Measurements from ENCODE around the gene TMCC2. TPM values are rescaled to one million over a fixed set of nuclear protein-coding genes. Genes with fewer than 3 reads are reported as not detected.
A peak's percentile ranks its signal among the peaks of the same experiment; 100 is the strongest.

Gene TMCC2
- polyA plus RNA-seq, 3 donors = 0.16 to 0.27 TPM; not detected in 1

DNA sequence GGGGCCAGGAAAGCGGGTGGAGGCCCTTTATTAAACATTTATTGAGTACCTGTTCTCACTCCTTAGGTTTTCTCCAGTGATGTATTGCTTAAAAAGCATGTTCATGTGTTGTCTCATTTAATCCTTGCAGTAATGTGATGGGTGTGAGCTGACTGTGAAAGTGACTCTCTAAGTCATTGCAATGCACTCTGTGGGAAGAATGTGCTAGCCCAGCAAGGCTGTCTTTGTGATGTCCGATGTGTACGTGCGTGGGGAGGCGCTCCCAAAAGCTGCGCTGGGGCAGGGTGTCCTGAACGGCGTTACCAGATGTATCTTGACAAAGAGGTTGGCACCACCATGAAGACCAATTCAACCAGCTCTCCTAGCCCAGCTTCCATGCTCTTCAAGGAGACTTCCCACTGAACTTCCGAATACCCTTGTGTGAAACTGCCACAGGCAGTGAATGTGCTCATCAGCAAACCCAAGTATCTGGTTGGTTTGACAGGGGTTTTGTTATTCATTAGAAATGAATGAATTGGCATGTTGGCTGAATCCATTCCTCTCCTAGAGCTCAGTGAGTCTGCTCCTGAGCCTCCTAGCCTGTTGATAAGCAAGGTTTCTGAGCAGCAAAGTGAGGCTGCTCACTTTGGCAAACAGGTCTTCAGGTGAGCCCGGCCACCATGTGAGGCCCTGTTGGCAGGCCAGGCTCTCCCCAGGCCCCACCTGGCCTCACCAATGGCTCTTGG, 65.8 kb downstream of the TMCC2 start:
- Histone ChIP-seq H3K9ac (ENCODE audit: insufficient read depth, low read length, poor library complexity, severe bottlenecking) (no peak overlapping the region), H3K27ac (ENCODE audit: low read depth in 1 of 2, low read length in 2 of 2) (no peak overlapping the region), H3K4me2 (replicated peaks; ENCODE audit: extremely low read depth, low read length, poor library complexity, severe bottlenecking) (no peak overlapping the region), H3K9me3 (replicated peaks in 1 of 2; ENCODE audit: control insufficient read depth in 1 of 2, insufficient read depth in 1 of 2, low read length in 2 of 2) (no peaks in the 10 kb centered on the region), H3K36me3 (replicated peaks in 1 of 2; ENCODE audit: control insufficient read depth in 1 of 2, insufficient read depth in 2 of 2, low read length in 2 of 2) (no peaks in the 10 kb centered on the region), H3K27me3 (ENCODE audit: control insufficient read depth in 2 of 2, insufficient read depth in 2 of 2, low read length in 2 of 2) (no peaks in the 10 kb centered on the region), H2AFZ (ENCODE audit: insufficient read depth, low read depth, low read length, poor library complexity, severe bottlenecking) (no peak overlapping the region), H4K20me1 (ENCODE audit: insufficient read depth, low read length) (no peaks in the 10 kb centered on the region), H3K4me1 (ENCODE audit: control insufficient read depth in 1 of 2, insufficient read depth in 2 of 2, low read length in 2 of 2) (peaks cover 12 to 21% of the 10 kb centered on the region in 2 donors), H3K4me3 (replicated peaks in 1 of 3; ENCODE audit: low read depth in 2 of 3, low read length in 3 of 3) (no peak overlapping the region), H3K79me2 (ENCODE audit: insufficient read depth, low read length) (no peaks in the 10 kb centered on the region)
- H3K9me3 Mint-ChIP-seq = no peaks in the 10 kb centered on the region
- no peak for DNase-seq
- intact Hi-C loops (cut with micrococcal nuclease) = no loop called here
- H3K27me3 Mint-ChIP-seq (ENCODE audit: low read depth in 3 of 3) = peaks cover 3 to 7% (median 5%) of the 10 kb centered on the region in 3 donors
- H3K4me3 Mint-ChIP-seq = no peak overlapping the region
- TF ChIP-seq, protein P1, sequence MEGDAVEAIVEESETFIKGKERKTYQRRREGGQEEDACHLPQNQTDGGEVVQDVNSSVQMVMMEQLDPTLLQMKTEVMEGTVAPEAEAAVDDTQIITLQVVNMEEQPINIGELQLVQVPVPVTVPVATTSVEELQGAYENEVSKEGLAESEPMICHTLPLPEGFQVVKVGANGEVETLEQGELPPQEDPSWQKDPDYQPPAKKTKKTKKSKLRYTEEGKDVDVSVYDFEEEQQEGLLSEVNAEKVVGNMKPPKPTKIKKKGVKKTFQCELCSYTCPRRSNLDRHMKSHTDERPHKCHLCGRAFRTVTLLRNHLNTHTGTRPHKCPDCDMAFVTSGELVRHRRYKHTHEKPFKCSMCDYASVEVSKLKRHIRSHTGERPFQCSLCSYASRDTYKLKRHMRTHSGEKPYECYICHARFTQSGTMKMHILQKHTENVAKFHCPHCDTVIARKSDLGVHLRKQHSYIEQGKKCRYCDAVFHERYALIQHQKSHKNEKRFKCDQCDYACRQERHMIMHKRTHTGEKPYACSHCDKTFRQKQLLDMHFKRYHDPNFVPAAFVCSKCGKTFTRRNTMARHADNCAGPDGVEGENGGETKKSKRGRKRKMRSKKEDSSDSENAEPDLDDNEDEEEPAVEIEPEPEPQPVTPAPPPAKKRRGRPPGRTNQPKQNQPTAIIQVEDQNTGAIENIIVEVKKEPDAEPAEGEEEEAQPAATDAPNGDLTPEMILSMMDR (IDR thresholded peaks at IDR 0.05) = no peak
- H3K36me3 Mint-ChIP-seq = no peaks in the 10 kb centered on the region
- H3K4me1 Mint-ChIP-seq = peaks cover 33% of the 10 kb centered on the region
- peak overlapping the region in 1 of 7 donors; percentile 34 for H3K27ac Mint-ChIP-seq
- WGBS (ENCODE audit: insufficient coverage) = 100% methylated on average over 8 of the region's 10 CpGs

DNA sequence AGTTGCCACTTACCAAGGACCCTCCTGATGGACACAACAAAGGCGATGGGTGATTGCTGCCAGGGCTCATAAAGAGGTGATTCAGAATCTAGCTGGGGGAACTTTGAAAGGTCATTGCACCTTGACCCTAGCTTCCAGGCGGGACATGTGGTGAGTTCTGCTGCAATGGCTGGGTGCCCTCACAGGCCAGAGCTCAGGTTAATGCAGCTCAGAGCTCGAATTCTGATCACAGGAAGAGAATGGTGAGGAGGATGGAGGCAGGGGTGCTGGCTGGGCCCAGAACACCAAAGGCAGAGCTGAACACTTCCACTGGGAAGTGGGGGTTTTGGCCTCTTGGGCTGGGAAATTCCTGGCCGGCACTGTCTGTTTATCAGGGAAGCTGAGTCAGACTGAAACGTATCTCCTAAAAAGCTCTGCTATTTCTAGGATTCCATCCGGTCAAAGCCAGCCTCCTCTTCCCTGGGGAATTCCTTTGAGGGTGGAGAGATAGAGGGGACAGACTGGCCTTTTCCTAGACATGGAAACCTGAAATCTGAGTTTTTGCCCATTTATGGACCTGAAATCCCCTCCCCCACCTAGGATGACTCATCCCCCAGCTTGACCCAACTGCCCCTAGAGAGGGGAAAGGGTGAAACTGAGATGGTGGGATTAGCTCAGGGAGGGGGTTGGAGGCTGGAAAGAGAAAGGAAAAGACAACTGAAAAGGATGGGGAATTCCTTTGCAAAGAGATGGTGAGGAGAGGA, 66.6 kb downstream of the TMCC2 start:
- peaks cover 5 to 7% (median 5%) of the 10 kb centered on the region in 3 donors for H3K27me3 Mint-ChIP-seq (ENCODE audit: low read depth in 3 of 3)
- H3K9ac ChIP-seq (ENCODE audit: insufficient read depth, low read length, poor library complexity, severe bottlenecking) = no peak overlapping the region
- no peaks in the 10 kb centered on the region for H4K20me1 ChIP-seq (ENCODE audit: insufficient read depth, low read length)
- peak overlapping the region in 2 of 7 donors; percentile 59 to 87 for H3K27ac Mint-ChIP-seq
- no peak overlapping the region for H3K4me2 ChIP-seq (replicated peaks; ENCODE audit: extremely low read depth, low read length, poor library complexity, severe bottlenecking)
- no peak overlapping the region for H2AFZ ChIP-seq (ENCODE audit: insufficient read depth, low read depth, low read length, poor library complexity, severe bottlenecking)
- no peak overlapping the region for H3K4me3 ChIP-seq (replicated peaks in 1 of 3; ENCODE audit: low read depth in 2 of 3, low read length in 3 of 3)
- peaks cover 4 to 16% of the 10 kb centered on the region in 2 donors for H3K4me1 ChIP-seq (ENCODE audit: control insufficient read depth in 1 of 2, insufficient read depth in 2 of 2, low read length in 2 of 2)
- H3K4me3 Mint-ChIP-seq = peak overlapping the region in 1 of 2 donors; percentile 46
- 89% methylated on average over 5 of the region's 6 CpGs for WGBS (ENCODE audit: insufficient coverage)
- H3K79me2 ChIP-seq (ENCODE audit: insufficient read depth, low read length) = no peaks in the 10 kb centered on the region
- intact Hi-C loops (cut with micrococcal nuclease) = no loop called here
- TF ChIP-seq, protein P1 (IDR thresholded peaks at IDR 0.05) = no peak
- no peaks in the 10 kb centered on the region for H3K9me3 Mint-ChIP-seq
- H3K36me3 ChIP-seq (replicated peaks in 1 of 2; ENCODE audit: control insufficient read depth in 1 of 2, insufficient read depth in 2 of 2, low read length in 2 of 2) = no peaks in the 10 kb centered on the region
- H3K27ac ChIP-seq (ENCODE audit: low read depth in 1 of 2, low read length in 2 of 2) = no peak overlapping the region
- peaks cover 25% of the 10 kb centered on the region for H3K4me1 Mint-ChIP-seq
- H3K36me3 Mint-ChIP-seq = no peaks in the 10 kb centered on the region
- peak in 1 of 3 donors; percentile 37 for DNase-seq
- no peaks in the 10 kb centered on the region for H3K9me3 ChIP-seq (replicated peaks in 1 of 2; ENCODE audit: control insufficient read depth in 1 of 2, insufficient read depth in 1 of 2, low read length in 2 of 2)
- H3K27me3 ChIP-seq (ENCODE audit: control insufficient read depth in 2 of 2, insufficient read depth in 2 of 2, low read length in 2 of 2) = no peaks in the 10 kb centered on the region
